Astrocyte of the cerebellum (primary cell): ENCODE results near the gene LRRC8A.

Experiments
- DNase-seq: peaks from one replicate; pipeline ENCODE4 v3.0.0-alpha.2; 2011; ENCODE audit warnings: low read depth
- H3K4me3 ChIP-seq: 2 replicates; pipeline ENCODE4 v1.5.1; 2011; ENCODE audit warnings: mild to moderate bottlenecking, low read depth, low read length, moderate library complexity
- in situ Hi-C: cut with HindIII; loops from 2 replicates; pipeline ENCODE4 v1.10.0; 2017; ENCODE audit warnings: low sequenced_read_pairs
- TF ChIP-seq, protein P1 (sequence below): IDR thresholded peaks from 2 replicates; pipeline ENCODE4 v1.5.1; 2012; ENCODE audit warnings: low read length, low read depth, moderate library complexity, mild to moderate bottlenecking; ENCODE audit errors: missing control alignments

The LRRC8A gene

DNA sequence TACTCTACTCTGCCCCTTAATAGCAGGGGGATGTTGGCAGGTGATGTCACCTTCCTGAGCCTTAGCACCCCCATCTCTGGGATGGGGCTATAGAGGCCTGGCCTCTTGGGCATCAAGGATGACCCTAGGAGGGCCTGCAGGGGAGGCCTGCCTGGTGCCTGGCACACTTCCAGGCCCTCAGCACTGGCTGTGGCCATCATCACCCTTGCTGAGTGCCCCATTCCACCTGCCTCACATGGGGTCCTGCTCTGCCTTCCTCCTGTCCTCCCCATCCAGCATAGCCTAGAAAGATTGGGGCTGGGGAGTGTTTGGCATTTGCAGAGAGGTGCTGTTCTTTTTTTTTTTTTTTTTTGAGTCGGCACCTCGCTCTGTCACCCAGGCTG is 21.1 kb downstream of the LRRC8A start:
- TF ChIP-seq, protein P1, sequence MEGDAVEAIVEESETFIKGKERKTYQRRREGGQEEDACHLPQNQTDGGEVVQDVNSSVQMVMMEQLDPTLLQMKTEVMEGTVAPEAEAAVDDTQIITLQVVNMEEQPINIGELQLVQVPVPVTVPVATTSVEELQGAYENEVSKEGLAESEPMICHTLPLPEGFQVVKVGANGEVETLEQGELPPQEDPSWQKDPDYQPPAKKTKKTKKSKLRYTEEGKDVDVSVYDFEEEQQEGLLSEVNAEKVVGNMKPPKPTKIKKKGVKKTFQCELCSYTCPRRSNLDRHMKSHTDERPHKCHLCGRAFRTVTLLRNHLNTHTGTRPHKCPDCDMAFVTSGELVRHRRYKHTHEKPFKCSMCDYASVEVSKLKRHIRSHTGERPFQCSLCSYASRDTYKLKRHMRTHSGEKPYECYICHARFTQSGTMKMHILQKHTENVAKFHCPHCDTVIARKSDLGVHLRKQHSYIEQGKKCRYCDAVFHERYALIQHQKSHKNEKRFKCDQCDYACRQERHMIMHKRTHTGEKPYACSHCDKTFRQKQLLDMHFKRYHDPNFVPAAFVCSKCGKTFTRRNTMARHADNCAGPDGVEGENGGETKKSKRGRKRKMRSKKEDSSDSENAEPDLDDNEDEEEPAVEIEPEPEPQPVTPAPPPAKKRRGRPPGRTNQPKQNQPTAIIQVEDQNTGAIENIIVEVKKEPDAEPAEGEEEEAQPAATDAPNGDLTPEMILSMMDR, result no peak
- DNase-seq, result no peak
- no peak overlapping the region for H3K4me3 ChIP-seq
- in situ Hi-C loops, result no loop called here

DNA sequence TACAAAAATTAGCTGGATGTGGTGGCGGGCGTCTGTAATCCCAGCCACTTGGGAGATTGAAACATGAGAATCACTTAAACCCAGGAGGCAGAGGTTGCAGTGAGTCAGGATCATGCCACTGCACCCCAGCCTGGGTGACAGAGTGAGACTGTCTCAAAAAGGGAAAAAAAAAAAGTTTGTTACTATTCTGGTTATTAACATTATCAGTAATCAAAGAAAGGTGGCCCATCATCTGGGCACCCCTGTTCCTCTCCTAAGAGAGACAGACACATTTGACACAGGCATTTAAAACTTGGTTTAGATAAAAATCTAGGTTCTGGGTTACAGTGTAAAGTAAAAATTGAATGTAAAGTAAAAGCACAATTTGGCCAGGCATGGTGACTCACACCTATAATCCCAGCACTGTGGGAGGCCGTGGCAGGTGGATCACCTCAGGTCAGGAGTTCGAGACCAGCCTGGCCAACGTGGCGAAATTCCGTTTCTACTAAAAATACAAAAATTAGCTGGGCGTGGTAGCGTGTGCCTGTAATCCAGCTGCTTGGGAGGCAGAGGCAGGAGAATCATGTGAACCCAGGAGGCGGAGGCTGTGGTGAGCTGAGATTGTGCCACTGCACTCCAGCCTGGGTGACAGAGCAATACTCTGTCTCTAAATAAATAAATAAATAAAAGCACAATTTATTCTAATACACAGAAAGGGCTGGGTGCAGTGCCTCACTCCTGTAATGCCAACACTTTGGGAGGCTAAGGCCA is 22.1 kb downstream of the LRRC8A start:
- in situ Hi-C loops, result no loop called here
- no peak for DNase-seq
- TF ChIP-seq, protein P1, result no peak
- no peak overlapping the region for H3K4me3 ChIP-seq

DNA sequence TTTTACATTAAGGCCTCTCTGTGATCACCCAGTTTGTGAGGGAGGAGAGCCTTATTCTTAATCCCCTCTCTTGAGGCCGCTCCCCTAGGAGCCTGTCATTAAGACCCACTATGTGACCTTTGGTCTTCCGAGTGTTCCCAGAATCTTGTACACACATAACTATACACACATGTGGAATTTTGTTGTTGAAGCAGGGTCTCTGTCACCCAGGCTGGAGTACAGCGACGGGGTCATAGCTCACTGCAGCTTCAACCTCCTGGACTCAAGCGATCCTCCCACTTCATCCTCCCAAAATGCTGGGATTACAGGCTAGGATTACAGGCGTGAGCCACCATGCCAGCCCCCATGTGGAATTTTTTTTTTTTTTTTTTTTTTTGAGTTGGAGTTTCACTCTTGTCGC is 24.0 kb downstream of the LRRC8A start:
- in situ Hi-C loops, result no loop called here
- TF ChIP-seq, protein P1, result no peak
- no peak overlapping the region for H3K4me3 ChIP-seq
- no peak for DNase-seq

DNA sequence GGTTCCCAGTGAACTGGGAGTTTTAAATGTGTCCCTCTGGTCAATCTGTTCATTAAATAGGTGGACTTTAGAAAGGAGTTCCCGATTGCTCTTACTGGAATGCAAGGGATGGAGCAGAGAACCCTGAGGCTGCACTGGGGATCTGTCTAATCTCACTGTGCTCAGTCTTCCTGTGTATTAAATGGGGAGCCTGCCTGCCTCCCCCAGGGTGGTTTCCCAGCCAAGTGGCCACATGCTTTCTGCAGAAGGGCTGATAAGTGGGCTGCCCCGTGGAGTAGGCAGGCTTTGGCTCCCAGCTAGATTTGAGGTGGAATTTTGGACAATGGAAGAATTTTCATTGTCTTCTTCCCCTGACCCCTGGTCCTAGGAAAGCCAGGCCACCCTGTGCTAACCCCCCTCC is 24.8 kb downstream of the LRRC8A start:
- DNase-seq, result no peak
- H3K4me3 ChIP-seq, result no peak overlapping the region
- TF ChIP-seq, protein P1, result no peak
- in situ Hi-C loops, result no loop called here

DNA sequence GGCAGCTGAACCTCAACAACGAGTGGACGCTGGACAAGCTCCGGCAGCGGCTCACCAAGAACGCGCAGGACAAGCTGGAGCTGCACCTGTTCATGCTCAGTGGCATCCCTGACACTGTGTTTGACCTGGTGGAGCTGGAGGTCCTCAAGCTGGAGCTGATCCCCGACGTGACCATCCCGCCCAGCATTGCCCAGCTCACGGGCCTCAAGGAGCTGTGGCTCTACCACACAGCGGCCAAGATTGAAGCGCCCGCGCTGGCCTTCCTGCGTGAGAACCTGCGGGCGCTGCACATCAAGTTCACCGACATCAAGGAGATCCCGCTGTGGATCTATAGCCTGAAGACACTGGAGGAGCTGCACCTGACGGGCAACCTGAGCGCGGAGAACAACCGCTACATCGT is 26.4 kb downstream of the LRRC8A start:
- no peak overlapping the region for H3K4me3 ChIP-seq
- in situ Hi-C loops, result no loop called here
- TF ChIP-seq, protein P1, result no peak
- DNase-seq, result no peak

DNA sequence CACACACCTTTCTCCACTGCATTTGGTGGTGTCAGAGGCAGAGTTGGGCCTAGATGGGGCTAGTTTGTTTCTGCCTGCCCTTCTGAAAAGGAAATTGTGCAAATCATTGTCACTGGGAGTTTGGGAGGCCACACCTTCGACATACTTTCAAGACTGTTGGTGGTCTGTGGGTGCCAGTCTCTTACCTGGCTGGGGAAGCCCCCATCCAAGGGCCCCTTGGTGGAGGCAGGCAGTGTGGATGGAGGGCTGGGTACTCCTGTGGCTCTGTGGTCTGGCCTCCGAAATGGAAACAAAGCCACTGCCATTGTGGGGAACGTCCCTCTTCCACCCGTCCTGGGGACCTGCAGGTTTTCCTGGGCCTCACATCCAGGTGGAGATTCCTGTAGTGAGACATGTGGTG is 27.9 kb downstream of the LRRC8A start:
- in situ Hi-C loops, result no loop called here
- no peak for DNase-seq
- no peak overlapping the region for H3K4me3 ChIP-seq
- TF ChIP-seq, protein P1, result no peak

DNA sequence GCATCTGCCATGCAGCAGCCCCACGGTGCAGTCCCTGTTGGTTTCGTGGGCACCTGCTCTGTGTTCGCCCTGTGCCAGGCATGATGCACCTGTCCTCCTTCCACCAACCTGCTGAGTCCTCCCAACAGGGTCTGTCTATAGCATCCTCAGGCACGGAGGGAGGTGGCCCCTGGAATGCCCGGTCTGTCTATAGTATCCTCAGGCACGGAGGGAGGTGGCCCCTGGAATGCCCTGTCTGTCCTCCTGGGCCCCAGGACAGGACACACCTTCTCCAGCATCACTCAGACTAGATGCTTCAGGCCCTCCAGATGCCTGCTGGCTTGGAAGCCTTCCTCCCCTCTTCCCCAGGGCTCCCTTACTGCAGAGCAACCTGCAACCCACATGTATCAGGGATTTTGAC is 29.0 kb downstream of the LRRC8A start:
- no peak overlapping the region for H3K4me3 ChIP-seq
- no peak for DNase-seq
- TF ChIP-seq, protein P1, result no peak
- in situ Hi-C loops, result no loop called here
